SW 1271 (cell line): ENCODE measurements around the gene DYNLT1.

Experiments used
- DNase-seq, 2 experiments: peaks; one replicate each; lab custom pipeline; 2025; lab: John Stamatoyannopoulos, UW

The DYNLT1 gene

GRCh38 chr6:158596861-158597260 lies 47.7 kb downstream of the DYNLT1 start:
- no peak for DNase-seq

- DNase-seq = no peak
Measured at GRCh38 chr6:158595223-158595622, 49.3 kb downstream of the DYNLT1 start.

GRCh38 chr6:158593670-158594069 lies 50.9 kb downstream of the DYNLT1 start:
- no peak for DNase-seq

GRCh38 chr6:158591810-158592209 lies 52.7 kb downstream of the DYNLT1 start:
- no peak for DNase-seq

- DNase-seq = no peak
Measured at GRCh38 chr6:158591134-158591809, 53.3 kb downstream of the DYNLT1 start.

GRCh38 chr6:158589366-158589765 lies 55.2 kb downstream of the DYNLT1 start:
- no peak for DNase-seq

GRCh38 chr6:158586652-158587051 lies 57.9 kb downstream of the DYNLT1 start:
- DNase-seq = no peak
